ENCODE results near the gene GTPBP2.

Gene GTPBP2

DNA sequence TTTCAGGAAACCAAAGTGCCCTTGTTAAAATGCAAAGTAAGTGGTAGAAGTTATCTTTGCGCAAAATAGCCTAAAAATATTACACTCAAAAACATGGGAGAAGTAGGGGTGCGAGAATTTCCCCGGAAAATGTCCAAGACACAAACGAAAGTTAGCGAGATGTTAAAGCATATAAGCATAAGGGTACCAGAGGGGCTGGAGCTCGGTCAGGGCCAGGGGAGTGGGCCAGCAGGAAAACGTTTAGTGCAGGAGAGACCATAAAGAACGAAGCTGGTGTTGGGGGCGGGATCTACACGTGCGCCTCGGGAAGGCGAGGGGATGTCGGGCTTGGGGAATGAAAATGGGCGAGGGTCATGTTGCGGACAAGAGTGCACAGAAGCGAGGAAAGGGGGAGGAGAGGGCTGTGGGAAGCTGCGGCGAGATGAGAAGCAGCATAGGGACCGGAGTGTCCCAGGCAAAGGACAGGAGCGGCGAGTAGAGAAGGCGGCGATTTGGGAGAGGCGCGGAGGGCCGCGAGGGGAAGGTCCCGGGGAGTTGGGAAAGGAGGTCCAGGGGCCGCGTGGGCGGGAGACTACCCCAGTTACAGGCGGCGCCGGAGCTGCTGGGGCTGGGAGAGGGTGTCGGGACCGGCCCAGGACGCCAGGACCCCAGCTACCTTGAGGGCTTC is 53.8 kb downstream of the GTPBP2 start:
- no peak for TF ChIP-seq EZH2phosphoT487 (IDR thresholded peaks at IDR 0.05; ENCODE audit: borderline replicate concordance, low read length)
- TF ChIP-seq, protein P1, sequence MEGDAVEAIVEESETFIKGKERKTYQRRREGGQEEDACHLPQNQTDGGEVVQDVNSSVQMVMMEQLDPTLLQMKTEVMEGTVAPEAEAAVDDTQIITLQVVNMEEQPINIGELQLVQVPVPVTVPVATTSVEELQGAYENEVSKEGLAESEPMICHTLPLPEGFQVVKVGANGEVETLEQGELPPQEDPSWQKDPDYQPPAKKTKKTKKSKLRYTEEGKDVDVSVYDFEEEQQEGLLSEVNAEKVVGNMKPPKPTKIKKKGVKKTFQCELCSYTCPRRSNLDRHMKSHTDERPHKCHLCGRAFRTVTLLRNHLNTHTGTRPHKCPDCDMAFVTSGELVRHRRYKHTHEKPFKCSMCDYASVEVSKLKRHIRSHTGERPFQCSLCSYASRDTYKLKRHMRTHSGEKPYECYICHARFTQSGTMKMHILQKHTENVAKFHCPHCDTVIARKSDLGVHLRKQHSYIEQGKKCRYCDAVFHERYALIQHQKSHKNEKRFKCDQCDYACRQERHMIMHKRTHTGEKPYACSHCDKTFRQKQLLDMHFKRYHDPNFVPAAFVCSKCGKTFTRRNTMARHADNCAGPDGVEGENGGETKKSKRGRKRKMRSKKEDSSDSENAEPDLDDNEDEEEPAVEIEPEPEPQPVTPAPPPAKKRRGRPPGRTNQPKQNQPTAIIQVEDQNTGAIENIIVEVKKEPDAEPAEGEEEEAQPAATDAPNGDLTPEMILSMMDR (IDR thresholded peaks at IDR 0.05; ENCODE audit: low read depth, low read length, poor library complexity, severe bottlenecking), result no peak
- H3K4me3 ChIP-seq (ENCODE audit: low read length), result peak overlapping the region; percentile 96
- H3F3A ChIP-seq (ENCODE audit: control insufficient read depth, insufficient read depth), result peaks cover 17% of the 10 kb centered on the region
- no peaks in the 10 kb centered on the region for H3K9me2 ChIP-seq (replicated peaks; ENCODE audit: control insufficient read depth, low read length)
- peaks cover 74% of the 10 kb centered on the region for H3K79me2 ChIP-seq (ENCODE audit: control insufficient read depth, low read length)
- peak overlapping the region; percentile 81 for H3K4me2 ChIP-seq (ENCODE audit: low read length)
- H4K20me1 ChIP-seq (ENCODE audit: control insufficient read depth, insufficient read depth, low read depth, low read length), result peaks cover 18% of the 10 kb centered on the region
- peak overlapping the region; percentile 88 for H3K27ac ChIP-seq (ENCODE audit: low read depth, low read length)
- peaks cover 69% of the 10 kb centered on the region for H3K36me3 ChIP-seq (ENCODE audit: control insufficient read depth, low read length)
- H3K9me3 ChIP-seq (ENCODE audit: control insufficient read depth, insufficient read depth, low read length), result no peaks in the 10 kb centered on the region
- peaks cover 25% of the 10 kb centered on the region for H3K4me1 ChIP-seq (ENCODE audit: control insufficient read depth, low read length)
- no peaks in the 10 kb centered on the region for H3K27me3 ChIP-seq (ENCODE audit: control insufficient read depth, low read length)

DNA sequence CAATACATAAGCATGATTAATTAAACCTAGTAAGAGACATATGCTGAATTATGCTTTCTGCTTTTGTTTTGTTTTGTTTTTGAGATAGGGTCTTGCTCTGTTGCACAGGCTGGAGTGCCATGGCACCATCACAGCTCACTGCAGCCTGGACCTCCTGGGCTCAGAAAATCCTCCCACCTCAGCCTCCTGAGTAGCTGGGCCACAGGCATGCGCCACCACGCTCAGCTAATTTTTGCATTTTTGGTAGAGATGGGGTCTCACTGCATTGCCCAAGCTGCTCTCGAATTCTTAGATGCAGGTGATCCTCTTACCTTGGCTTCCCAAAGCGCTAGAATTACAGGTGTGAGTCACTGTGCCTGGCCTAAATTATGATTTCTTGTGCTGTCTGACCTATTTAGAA is 57.0 kb downstream of the GTPBP2 start:
- Histone ChIP-seq H3K36me3 (ENCODE audit: control insufficient read depth, low read length) (peaks cover 65% of the 10 kb centered on the region), H4K20me1 (ENCODE audit: control insufficient read depth, insufficient read depth, low read depth, low read length) (0 out of 2 replicates have a peak, but pooled peaks cover 2% of the 10 kb centered on the region), H3K4me2 (ENCODE audit: low read length) (no peak overlapping the region), H3F3A (ENCODE audit: control insufficient read depth, insufficient read depth) (peaks cover 7% of the 10 kb centered on the region), H3K4me1 (ENCODE audit: control insufficient read depth, low read length) (peaks cover 6% of the 10 kb centered on the region; the same call in 1 of the 2 replicates), H3K27me3 (ENCODE audit: control insufficient read depth, low read length) (no peaks in the 10 kb centered on the region), H3K9me2 (replicated peaks; ENCODE audit: control insufficient read depth, low read length) (no peaks in the 10 kb centered on the region), H3K9me3 (ENCODE audit: control insufficient read depth, insufficient read depth, low read length) (no peaks in the 10 kb centered on the region), H3K4me3 (ENCODE audit: low read length) (no peak overlapping the region), H3K27ac (ENCODE audit: low read depth, low read length) (no peak overlapping the region), H3K79me2 (ENCODE audit: control insufficient read depth, low read length) (peaks cover 47% of the 10 kb centered on the region)
- TF ChIP-seq EZH2phosphoT487 (IDR thresholded peaks at IDR 0.05; ENCODE audit: borderline replicate concordance, low read length), result no peak

DNA sequence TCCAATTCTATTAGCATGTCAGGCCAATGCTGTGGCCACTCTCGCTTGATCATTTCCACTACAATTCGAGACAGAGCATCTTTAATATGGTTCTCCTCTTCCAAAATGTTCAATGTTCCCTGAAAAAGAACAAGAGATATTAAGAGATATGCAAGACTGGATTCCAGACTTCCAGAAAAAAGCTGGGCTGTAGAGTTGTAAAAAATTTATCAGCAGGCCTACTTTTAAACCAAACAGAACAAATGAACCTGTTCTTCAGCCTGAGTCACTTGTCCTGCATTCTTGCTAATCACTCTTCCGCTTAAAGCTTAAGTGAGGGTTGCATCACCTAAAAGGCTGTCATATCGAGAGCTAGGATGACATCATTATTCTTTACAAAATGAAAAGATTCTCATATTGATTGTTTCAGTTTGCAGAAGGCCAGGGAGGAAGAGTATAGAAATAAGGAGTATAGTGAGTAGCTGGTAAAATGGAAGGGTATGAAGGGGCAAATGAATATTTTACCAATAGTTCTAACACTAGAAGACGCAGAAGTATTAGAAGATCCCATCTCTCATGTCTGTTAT is 58.1 kb downstream of the GTPBP2 start:
- peaks cover 6% of the 10 kb centered on the region; the same call in 1 of the 2 replicates for H3K4me1 ChIP-seq (ENCODE audit: control insufficient read depth, low read length)
- H3K27me3 ChIP-seq (ENCODE audit: control insufficient read depth, low read length), result no peaks in the 10 kb centered on the region
- H3K9me3 ChIP-seq (ENCODE audit: control insufficient read depth, insufficient read depth, low read length), result no peaks in the 10 kb centered on the region
- H3K79me2 ChIP-seq (ENCODE audit: control insufficient read depth, low read length), result peaks cover 37% of the 10 kb centered on the region
- no peaks in the 10 kb centered on the region for H3K9me2 ChIP-seq (replicated peaks; ENCODE audit: control insufficient read depth, low read length)
- no peaks in the 10 kb centered on the region for H3F3A ChIP-seq (ENCODE audit: control insufficient read depth, insufficient read depth)
- 0 out of 2 replicates have a peak, but pooled peaks cover 2% of the 10 kb centered on the region for H4K20me1 ChIP-seq (ENCODE audit: control insufficient read depth, insufficient read depth, low read depth, low read length)
- H3K4me3 ChIP-seq (ENCODE audit: low read length), result no peak overlapping the region
- TF ChIP-seq, protein P1 (IDR thresholded peaks at IDR 0.05; ENCODE audit: low read depth, low read length, poor library complexity, severe bottlenecking), result no peak
- TF ChIP-seq EZH2phosphoT487 (IDR thresholded peaks at IDR 0.05; ENCODE audit: borderline replicate concordance, low read length), result no peak
- H3K27ac ChIP-seq (ENCODE audit: low read depth, low read length), result no peak overlapping the region
- H3K36me3 ChIP-seq (ENCODE audit: control insufficient read depth, low read length), result peaks cover 63% of the 10 kb centered on the region
- no peak overlapping the region for H3K4me2 ChIP-seq (ENCODE audit: low read length)

All from DOHH2 (cell line).